ENCODE measurements around the gene MAD2L2. TPM values are rescaled to one million over a fixed set of nuclear protein-coding genes. Genes with fewer than 3 reads are reported as not detected.

Gene MAD2L2
- polyA plus RNA-seq, 2 of the 4 experiments (the other 2 are of a cell fraction), result 31.2 to 32.5 TPM

GRCh38 chr1:11661103-11661502, 19.8 kb downstream of the MAD2L2 start:
- CTCF ChIA-PET, result interaction anchor here (0.6 to 5.6 kb wide), 5 partner anchors 14 to 623 kb away, joined by 3 to 42 read pairs (median 3); no protein-coding TSS in a partner anchor
- FAIRE-seq, result no peak
- TF ChIP-seq E2F6 (IDR thresholded peaks at IDR 0.05; ENCODE audit: borderline replicate concordance, low read depth), result no peak
- TF ChIP-seq RNF2 (IDR thresholded peaks at IDR 0.05; ENCODE audit: borderline replicate concordance, low read depth), result no peak
- no peak for TF ChIP-seq ZNF302 (CRISPR knock-in tag; IDR thresholded peaks at IDR 0.05)
- TF ChIP-seq CBX2 (IDR thresholded peaks at IDR 0.05; ENCODE audit: borderline replicate concordance, low read depth), result no peak
- TF ChIP-seq CBX8 (IDR thresholded peaks at IDR 0.05), result no peak
- no peak for TF ChIP-seq MAFK (IDR thresholded peaks at IDR 0.05; ENCODE audit: partially characterized antibody)
- Histone ChIP-seq H3K4me2 (no peak overlapping the region), H3K4me3 (no peak overlapping the region), H3K27ac (no peak overlapping the region), H3K9me3 (no peaks in the 10 kb centered on the region), H3K4me1 (no peaks in the 10 kb centered on the region)
- POLR2A ChIA-PET, result no interaction called here
- ATAC-seq, result no peak
- DNase-seq (ENCODE audit: low read depth in 1 of 2, low spot score in 1 of 2), result no peak
- 98% methylated on average over 7 of the region's 17 CpGs for WGBS (ENCODE audit: missing lambda C conversion rate)

GRCh38 chr1:11659748-11660147, 21.2 kb downstream of the MAD2L2 start:
- H3K9me3 ChIP-seq, result no peaks in the 10 kb centered on the region
- no peak for DNase-seq (ENCODE audit: low read depth in 1 of 2, low spot score in 1 of 2)
- WGBS (ENCODE audit: missing lambda C conversion rate), result 81% methylated on average over 4 of the region's 4 CpGs
- H3K4me1 ChIP-seq, result peaks cover 6% of the 10 kb centered on the region; the same call in 1 of the 3 replicates
- CTCF ChIA-PET, result interaction anchor here (0.8 to 5.6 kb wide), 4 partner anchors 9 to 60 kb away, joined by 3 to 42 read pairs (median 10); no protein-coding TSS in a partner anchor
- no peak overlapping the region for H3K4me2 ChIP-seq
- no peak overlapping the region for H3K27ac ChIP-seq
- POLR2A ChIA-PET, result no interaction called here
- H3K4me3 ChIP-seq, result no peak overlapping the region
- no peak for FAIRE-seq
- ATAC-seq, result no peak
- TF ChIP-seq HOXB13 (CRISPR knock-in tag; IDR thresholded peaks at IDR 0.05; ENCODE audit: low read depth) (no peak), HEYL (CRISPR knock-in tag; IDR thresholded peaks at IDR 0.05) (no peak), RFX5 (IDR thresholded peaks at IDR 0.05) (no peak), CHD2 (IDR thresholded peaks at IDR 0.05; ENCODE audit: low read length, partially characterized antibody) (no peak), HMGXB4 (CRISPR knock-in tag; IDR thresholded peaks at IDR 0.05; ENCODE audit: borderline replicate concordance) (no peak), JUNB (IDR thresholded peaks at IDR 0.05) (no peak), CBX8 (IDR thresholded peaks at IDR 0.05) (no peak), JUN (IDR thresholded peaks at IDR 0.05) (no peak), HOXA7 (CRISPR knock-in tag; IDR thresholded peaks at IDR 0.05) (no peak), HDAC2 (IDR thresholded peaks at IDR 0.05) (no peak), MAFK (IDR thresholded peaks at IDR 0.05; ENCODE audit: partially characterized antibody) (no peak)

- ChIA-PET POLR2A (no interaction called here), CTCF (interaction anchor here (0.8 to 2.0 kb wide), 3 partner anchors 8 to 61 kb away, joined by 3 to 10 read pairs (median 9); no protein-coding TSS in a partner anchor)
- TF ChIP-seq ZSCAN20 (CRISPR knock-in tag; IDR thresholded peaks at IDR 0.05) (no peak), BHLHE40 (IDR thresholded peaks at IDR 0.05; ENCODE audit: low read depth, low read length) (no peak), MAX (IDR thresholded peaks at IDR 0.05) (no peak), USF2 (IDR thresholded peaks at IDR 0.05) (no peak), HOXA7 (CRISPR knock-in tag; IDR thresholded peaks at IDR 0.05) (no peak), ZNF302 (CRISPR knock-in tag; IDR thresholded peaks at IDR 0.05) (no peak), RNF2 (IDR thresholded peaks at IDR 0.05; ENCODE audit: borderline replicate concordance, low read depth) (no peak), CBX2 (IDR thresholded peaks at IDR 0.05; ENCODE audit: borderline replicate concordance, low read depth) (no peak), JUN (IDR thresholded peaks at IDR 0.05) (no peak), FOXS1 (CRISPR knock-in tag; IDR thresholded peaks at IDR 0.05) (no peak), EHMT2 (IDR thresholded peaks at IDR 0.05; ENCODE audit: low read depth) (no peak), POLR2A (IDR thresholded peaks at IDR 0.05; ENCODE audit: low read length) (no peak), KDM1A (IDR thresholded peaks at IDR 0.05; ENCODE audit: low read depth) (no peak), HES2 (IDR thresholded peaks at IDR 0.05) (no peak), RFX5 (IDR thresholded peaks at IDR 0.05) (no peak), ZC3H11A (IDR thresholded peaks at IDR 0.05) (no peak), ATOH8 (CRISPR knock-in tag; IDR thresholded peaks at IDR 0.05; ENCODE audit: low read depth) (no peak), CHD2 (IDR thresholded peaks at IDR 0.05; ENCODE audit: low read length, partially characterized antibody) (no peak), MYC (IDR thresholded peaks at IDR 0.05; ENCODE audit: borderline replicate concordance, low read length) (no peak)
- Histone ChIP-seq H3K9me3 (no peaks in the 10 kb centered on the region), H3K4me2 (no peak overlapping the region), H3K27ac (no peak overlapping the region), H3K4me3 (no peak overlapping the region), H3K4me1 (peaks cover 13% of the 10 kb centered on the region; the same call in 2 of the 3 replicates)
- DNase-seq (ENCODE audit: low read depth in 1 of 2, low spot score in 1 of 2) (no peak), FAIRE-seq (no peak), ATAC-seq (no peak)
- 90% methylated on average over 14 of the region's 23 CpGs for WGBS (ENCODE audit: missing lambda C conversion rate)
Observed at GRCh38 chr1:11658542-11658941, 22.4 kb downstream of the MAD2L2 start.
